ENCODE results near the gene ATP11A. TPM values are rescaled to one million over a fixed set of nuclear protein-coding genes. Genes with fewer than 3 reads are reported as not detected.

The ATP11A gene
- polyA plus RNA-seq, 4 donors = 34.2 to 64.6 (median 47.8) TPM

GRCh38 chr13:112771139-112771876 lies 81.5 kb downstream of the ATP11A start:
- DNase-seq (ENCODE audit: low read depth in 4 of 4, low spot score in 2 of 4) = no peak

DNA sequence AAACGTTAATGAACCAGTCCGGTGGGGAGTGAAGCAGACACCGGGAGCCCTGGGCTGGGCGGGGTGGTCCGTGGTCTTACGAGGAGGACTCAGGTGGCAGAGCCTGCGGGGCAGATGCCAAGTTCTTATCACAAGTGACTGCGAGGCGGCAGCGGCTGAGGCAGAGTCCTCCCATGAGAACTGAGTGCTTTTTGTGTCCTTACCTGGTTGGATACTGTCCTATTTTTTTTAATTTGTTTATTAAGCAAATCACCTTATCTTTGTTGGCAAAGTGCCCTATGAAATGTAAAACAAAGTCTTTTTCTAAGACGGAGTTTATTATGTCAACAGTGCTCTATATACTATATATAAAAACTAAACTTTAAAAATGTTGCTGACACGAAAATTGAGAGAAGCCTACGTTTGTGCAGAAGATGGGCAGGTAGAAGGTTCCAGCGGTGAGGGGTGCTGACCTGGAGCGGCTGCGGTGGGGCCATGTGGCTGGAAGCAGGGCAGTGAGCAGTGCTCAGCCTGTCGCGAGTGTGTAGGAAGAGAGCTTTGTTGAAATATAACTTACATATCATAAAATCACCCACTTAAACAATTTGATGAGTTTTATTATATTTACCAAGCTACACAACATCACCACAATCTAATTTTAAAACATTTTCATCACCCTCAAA lies 82.2 kb downstream of the ATP11A start:
- DNase-seq (ENCODE audit: low read depth in 4 of 4, low spot score in 2 of 4) = no peak

DNA sequence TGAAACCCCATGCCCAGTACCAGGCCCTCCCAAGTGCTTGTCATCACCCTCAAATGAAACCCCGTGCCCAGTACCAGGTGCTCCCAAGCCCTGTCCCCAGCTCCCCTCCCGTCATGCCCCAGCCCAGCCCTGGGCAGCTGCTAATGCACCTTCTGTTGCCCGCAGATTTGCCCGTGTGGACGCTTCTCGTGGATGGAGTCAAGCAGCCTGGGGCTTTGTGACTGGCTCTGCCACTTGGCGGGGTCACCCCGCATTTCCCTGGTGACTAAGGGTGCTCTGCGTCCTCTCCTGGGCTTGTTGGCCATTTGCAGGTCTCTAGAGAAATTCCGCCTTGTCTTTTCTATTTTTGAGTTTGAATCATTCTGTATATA lies 82.7 kb downstream of the ATP11A start:
- DNase-seq (ENCODE audit: low read depth in 4 of 4, low spot score in 2 of 4) = no peak

DNA sequence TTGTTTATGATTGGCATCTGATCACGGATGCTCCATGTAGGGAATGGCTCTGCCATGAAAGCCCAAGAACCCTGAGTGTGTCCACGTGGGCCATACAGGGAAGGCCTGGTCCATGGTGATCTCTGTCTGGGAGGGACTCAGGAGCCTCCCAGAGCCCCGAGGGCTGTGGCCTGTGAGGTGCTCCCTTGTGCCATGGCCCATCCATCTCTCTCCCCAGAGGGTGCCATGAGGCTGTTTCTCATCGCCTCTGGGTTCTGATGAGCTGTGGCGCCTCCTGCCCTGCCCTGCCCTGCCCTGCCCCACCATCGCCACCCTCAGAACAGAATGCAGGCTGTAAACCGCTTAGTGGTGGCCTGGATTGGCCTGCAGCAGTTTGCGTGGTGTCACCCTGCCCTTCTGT lies 83.1 kb downstream of the ATP11A start:
- DNase-seq (ENCODE audit: low read depth in 4 of 4, low spot score in 2 of 4) = no peak

DNA sequence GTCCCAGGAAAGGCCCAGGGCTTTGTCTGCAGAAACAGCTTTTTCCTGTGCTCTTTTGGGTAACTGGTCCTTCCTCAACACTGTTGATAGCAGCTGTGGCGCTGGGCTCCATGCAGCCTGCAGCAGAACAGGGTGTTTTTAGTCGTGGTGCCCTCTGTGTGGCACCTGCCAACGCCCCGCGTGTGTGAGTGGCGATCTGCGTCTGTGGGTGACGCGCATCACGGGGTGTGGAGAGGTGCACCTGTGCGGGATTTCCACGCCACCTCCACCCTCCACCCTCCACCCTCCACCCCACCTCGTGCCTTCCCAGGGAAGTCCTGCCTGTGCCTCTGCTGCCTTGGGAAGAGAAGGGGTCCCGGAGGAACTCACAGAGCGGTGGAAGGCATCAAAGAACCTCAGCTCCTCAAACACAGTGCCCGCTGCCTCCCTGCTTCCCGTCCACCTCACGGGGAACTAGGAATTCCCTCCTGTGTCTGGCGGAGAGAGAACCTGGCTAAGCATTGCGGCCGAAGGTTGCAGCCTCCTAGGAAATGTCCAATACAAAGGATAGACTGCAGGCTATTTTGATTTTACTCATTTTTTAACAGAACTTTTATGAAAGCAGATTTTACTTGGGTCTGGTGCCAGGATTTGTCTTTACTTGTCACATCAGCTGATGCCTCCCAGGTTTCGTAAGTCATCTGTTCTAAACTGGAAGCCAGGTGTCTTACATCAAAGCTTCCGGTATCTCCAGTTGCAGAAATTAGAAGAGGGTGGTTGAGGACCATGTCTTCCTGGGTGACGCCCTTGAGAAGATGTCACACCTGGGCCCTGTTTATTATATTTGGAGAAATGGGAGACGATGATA lies 84.0 kb downstream of the ATP11A start:
- DNase-seq (ENCODE audit: low read depth in 4 of 4, low spot score in 2 of 4) = no peak

DNA sequence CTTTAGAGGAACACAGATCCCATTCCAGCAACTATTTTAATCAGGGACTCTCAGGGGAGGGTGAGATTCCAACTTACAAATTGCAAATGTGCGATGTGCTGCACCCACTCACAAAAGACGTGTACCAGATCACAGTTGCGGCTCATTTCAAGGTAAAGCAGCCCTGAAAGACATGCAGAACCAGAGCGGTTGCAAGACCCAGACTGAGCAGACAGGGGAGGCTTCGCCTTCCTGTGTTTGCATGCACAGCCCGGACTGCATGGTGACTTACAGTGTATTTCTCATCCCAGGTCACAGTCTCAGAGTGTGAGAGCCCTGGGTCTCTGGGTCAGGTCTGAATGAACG lies 84.6 kb downstream of the ATP11A start:
- DNase-seq (ENCODE audit: low read depth in 4 of 4, low spot score in 2 of 4) = no peak

- no peak for DNase-seq (ENCODE audit: low read depth in 4 of 4, low spot score in 2 of 4)
These were observed 85.2 kb downstream of the ATP11A start for GRCh38 chr13:112774829-112775565.

- DNase-seq (ENCODE audit: low read depth in 4 of 4, low spot score in 2 of 4) = no peak
These were observed 86.0 kb downstream of the ATP11A start for GRCh38 chr13:112775791-112776279.

GRCh38 chr13:112776354-112776753 lies 86.5 kb downstream of the ATP11A start:
- DNase-seq (ENCODE audit: low read depth in 4 of 4, low spot score in 2 of 4) = no peak

GRCh38 chr13:112776971-112777370 lies 87.1 kb downstream of the ATP11A start:
- no peak for DNase-seq (ENCODE audit: low read depth in 4 of 4, low spot score in 2 of 4)

GRCh38 chr13:112777637-112778406 lies 88.0 kb downstream of the ATP11A start:
- DNase-seq (ENCODE audit: low read depth in 4 of 4, low spot score in 2 of 4) = no peak

DNA sequence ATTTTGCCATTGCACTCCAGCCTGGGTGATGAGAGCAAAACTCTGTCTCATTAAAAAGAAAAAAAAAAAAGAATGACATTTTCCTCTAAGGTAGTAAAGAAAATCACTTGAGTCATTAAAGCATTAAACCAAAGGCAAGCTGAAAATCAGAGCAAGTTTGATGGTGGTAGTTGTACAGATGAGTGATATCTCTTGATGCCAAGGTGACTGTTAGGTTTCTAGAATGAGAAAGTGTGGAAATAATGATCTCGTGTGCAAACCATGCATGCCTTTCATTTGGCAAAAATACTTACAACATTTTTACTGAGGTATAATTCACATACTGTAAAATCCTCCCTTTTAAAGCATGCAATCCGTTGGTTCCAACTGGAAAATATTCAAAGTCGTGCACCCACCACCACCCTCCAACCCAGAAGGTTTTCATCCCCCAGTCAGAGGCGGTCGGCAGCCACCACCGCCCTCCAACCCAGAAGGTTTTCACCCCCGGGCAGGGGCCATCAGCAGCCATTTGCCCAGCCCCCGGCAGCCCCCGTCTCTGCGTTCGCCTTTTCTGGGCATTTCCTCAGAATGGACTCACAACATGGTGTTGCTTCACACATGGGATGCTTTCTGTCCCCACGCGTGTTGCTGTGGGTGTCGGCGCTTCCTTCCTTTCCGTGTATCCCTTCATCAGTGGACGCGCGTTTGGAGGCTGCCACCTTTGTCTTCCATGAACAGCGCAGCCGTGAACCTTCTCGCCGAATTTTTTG lies 90.2 kb downstream of the ATP11A start:
- DNase-seq (ENCODE audit: low read depth in 4 of 4, low spot score in 2 of 4) = no peak

DNA sequence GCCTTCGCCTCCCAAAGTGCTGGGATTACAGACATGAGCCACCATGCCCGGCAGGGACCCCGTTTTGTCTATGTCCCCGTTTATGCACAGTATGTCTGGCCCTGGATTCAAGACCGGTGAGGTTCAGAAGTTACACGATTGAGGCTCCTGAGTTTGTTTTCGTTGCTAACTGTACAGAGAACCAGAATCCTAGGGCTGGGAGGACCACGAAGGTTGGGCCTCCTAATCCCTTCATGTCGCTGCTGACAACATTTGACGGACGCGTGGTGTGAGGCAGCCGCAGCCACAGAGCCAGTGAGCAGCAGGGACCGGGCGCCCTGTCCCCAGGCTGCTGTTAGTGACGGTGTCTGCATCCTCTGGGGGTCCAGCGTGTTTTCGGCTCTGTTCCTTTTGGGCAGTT lies 91.4 kb downstream of the ATP11A start:
- no peak for DNase-seq (ENCODE audit: low read depth in 4 of 4, low spot score in 2 of 4)

- DNase-seq (ENCODE audit: low read depth in 4 of 4, low spot score in 2 of 4) = no peak
These were observed 92.1 kb downstream of the ATP11A start for GRCh38 chr13:112781881-112782361.

- no peak for DNase-seq (ENCODE audit: low read depth in 4 of 4, low spot score in 2 of 4)
These were observed 92.7 kb downstream of the ATP11A start for GRCh38 chr13:112782429-112783010.

DNA sequence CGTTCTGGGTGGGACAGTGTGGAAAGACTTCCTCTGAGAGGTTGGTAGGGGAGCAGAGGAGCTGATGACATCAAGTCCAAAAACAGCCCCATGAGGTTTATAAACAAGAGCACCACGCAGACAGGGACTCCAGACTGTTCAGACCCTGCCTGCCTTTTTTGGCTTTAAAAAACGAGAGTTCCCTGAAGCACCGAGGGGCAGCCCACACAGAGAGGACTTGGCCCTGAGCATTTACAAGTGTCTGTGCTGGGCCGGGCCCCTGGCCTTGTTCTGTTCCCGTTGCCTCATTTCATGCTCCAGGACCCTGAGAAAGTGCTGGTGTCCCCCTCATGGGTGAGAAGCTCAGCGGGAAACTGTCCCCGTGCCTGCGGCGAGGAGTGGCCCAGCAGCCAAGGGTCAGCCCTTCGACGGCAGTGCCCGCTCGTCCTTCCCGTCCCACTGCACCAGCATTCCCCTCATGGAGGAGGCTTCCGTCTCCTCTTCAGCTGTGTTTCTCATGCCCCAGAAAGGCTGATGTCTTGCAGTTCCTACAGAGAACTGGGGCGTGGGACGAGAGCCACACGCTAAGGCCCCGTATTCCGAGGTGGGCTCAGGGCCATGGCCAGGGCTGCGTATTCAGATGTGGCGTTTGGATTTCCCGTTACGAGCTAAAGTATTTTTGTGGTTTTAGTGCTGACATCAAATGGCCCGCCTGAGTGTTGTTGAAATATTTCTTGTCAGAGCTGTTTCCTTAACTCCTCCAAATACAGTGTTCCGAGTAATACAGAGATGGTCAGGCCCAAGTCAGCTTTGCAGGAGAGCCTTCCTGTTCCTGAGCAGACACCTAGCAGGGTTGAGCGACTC lies 93.5 kb downstream of the ATP11A start:
- DNase-seq (ENCODE audit: low read depth in 4 of 4, low spot score in 2 of 4) = no peak

- no peak for DNase-seq (ENCODE audit: low read depth in 4 of 4, low spot score in 2 of 4)
These were observed 94.1 kb downstream of the ATP11A start for GRCh38 chr13:112783978-112784371.
